ENCODE results near the gene EMC1.

DNA sequence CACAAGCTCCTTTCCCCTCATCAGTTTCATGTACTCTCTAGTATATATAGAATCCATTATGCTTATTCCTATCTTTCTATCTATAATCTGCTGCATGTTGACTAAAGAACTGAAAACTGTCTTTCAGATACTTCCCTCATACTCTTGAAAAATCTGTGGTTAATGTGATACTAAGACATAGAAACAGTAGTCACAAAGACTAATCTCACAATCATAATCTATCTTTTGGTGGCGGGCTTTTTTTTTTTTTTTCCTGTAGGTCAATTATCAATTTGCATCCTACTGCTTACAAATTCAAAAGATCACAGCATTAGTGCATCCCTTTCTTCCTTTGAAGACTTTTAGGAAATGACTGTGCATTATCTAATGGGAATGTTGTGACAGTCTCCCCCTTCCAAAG, 45.9 kb downstream of the EMC1 start:
- no peak for TF ChIP-seq POLR2AphosphoS5 (IDR thresholded peaks at IDR 0.05; ENCODE audit: borderline replicate concordance, low read depth, low read length)
- TF ChIP-seq EZH2 (IDR thresholded peaks at IDR 0.05) = no peak
- no peak for TF ChIP-seq FOXP2 (optimal IDR thresholded peaks at IDR 0.05; ENCODE audit: control extremely low read depth, extremely low read length, insufficient read depth)
